ENCODE measurements around the gene RASSF4.

The RASSF4 gene

GRCh38 chr10:44985175-44985681, 25.6 kb downstream of the RASSF4 start (continued):
- TF ChIP-seq ZNF26 (tag by site-specific recombination; IDR thresholded peaks at IDR 0.05), result no peak
- TF ChIP-seq ZNF521 (tag by site-specific recombination; IDR thresholded peaks at IDR 0.05), result no peak
- no peak for TF ChIP-seq ZNF350 (tag by site-specific recombination; IDR thresholded peaks at IDR 0.05)
- TF ChIP-seq ZNF558 (tag by site-specific recombination; IDR thresholded peaks at IDR 0.05), result no peak
- TF ChIP-seq ZXDB (tag by site-specific recombination; IDR thresholded peaks at IDR 0.05), result no peak
- no peak for TF ChIP-seq ZNF23 (tag by site-specific recombination; IDR thresholded peaks at IDR 0.05; ENCODE audit: borderline replicate concordance)
- TF ChIP-seq, protein P1, sequence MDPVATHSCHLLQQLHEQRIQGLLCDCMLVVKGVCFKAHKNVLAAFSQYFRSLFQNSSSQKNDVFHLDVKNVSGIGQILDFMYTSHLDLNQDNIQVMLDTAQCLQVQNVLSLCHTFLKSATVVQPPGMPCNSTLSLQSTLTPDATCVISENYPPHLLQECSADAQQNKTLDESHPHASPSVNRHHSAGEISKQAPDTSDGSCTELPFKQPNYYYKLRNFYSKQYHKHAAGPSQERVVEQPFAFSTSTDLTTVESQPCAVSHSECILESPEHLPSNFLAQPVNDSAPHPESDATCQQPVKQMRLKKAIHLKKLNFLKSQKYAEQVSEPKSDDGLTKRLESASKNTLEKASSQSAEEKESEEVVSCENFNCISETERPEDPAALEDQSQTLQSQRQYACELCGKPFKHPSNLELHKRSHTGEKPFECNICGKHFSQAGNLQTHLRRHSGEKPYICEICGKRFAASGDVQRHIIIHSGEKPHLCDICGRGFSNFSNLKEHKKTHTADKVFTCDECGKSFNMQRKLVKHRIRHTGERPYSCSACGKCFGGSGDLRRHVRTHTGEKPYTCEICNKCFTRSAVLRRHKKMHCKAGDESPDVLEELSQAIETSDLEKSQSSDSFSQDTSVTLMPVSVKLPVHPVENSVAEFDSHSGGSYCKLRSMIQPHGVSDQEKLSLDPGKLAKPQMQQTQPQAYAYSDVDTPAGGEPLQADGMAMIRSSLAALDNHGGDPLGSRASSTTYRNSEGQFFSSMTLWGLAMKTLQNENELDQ (tag by site-specific recombination; IDR thresholded peaks at IDR 0.05; ENCODE audit: low read depth), result no peak
- no peak for TF ChIP-seq ZNF664 (tag by site-specific recombination; IDR thresholded peaks at IDR 0.05)
- TF ChIP-seq GLIS1 (tag by site-specific recombination; IDR thresholded peaks at IDR 0.05), result no peak

DNA sequence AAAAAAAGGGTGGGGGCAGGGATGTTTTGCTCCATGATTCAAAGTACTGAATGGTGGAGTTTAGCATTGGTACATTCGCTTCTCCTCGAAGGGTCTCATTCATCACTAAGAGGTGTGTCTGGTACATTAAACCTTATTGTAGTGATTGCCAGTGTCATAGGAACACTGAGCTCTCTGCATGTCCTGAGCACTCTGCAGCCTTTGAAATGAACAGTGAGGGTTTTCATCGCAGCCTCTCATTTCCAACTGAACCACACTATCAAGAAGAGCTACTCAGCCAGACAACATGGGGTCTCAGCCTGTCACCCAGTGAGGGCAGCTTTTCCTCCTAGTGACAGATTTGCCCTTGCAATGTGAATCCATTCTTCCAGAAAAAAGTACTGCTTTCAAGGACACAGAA, 26.6 kb downstream of the RASSF4 start:
- no peaks in the 10 kb centered on the region for H3K36me3 ChIP-seq (ENCODE audit: control insufficient read depth in 2 of 2, insufficient read depth in 1 of 2, low read length in 2 of 2)
- TF ChIP-seq ZSCAN30 (tag by site-specific recombination; IDR thresholded peaks at IDR 0.05), result no peak
- TF ChIP-seq ZNF529 (tag by site-specific recombination; IDR thresholded peaks at IDR 0.05; ENCODE audit: insufficient replicate concordance), result no peak
- no peak for TF ChIP-seq ZNF830 (tag by site-specific recombination; IDR thresholded peaks at IDR 0.05; ENCODE audit: low read depth)
- ChIA-PET POLR2A (interaction anchor here (0.8 to 1.2 kb wide), 2 partner anchors 10 to 13 kb away, joined by 3 read pairs; no protein-coding TSS in a partner anchor), CTCF (interaction anchor here (0.5 to 0.9 kb wide), 4 partner anchors 13 to 224 kb away, joined by 3 to 4 read pairs (median 3); no protein-coding TSS in a partner anchor)
- peaks cover 15% of the 10 kb centered on the region for H3K4me1 ChIP-seq (ENCODE audit: control insufficient read depth, insufficient read depth, low read length)
- no peak overlapping the region for H3K4me3 ChIP-seq (ENCODE audit: low read depth, low read length)
- H3K9me3 ChIP-seq (ENCODE audit: control insufficient read depth, insufficient read depth, low read depth, low read length), result no peaks in the 10 kb centered on the region
- H3K27ac ChIP-seq (ENCODE audit: extremely low read depth, low read depth, low read length), result no peak overlapping the region

DNA sequence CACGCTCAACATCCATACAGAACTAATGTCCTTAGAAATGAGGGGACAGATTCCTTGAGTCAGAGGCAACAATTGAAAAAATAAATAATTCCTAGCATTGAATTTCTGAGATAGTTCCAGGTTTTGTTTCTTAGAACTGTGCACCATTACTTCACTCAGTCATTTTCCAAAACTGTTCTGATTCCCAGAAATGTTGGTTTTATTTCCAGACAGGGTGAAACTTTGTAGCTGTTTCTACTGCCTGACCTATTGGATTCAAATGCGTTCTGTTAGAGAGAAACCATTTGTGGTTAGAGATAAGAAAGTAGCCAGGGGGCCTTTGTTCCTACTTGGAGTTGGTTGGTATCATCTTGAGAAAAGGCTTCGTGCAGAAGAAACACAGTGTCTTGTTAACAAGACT, 27.1 kb downstream of the RASSF4 start:
- Histone ChIP-seq H3K9me3 (ENCODE audit: control insufficient read depth, insufficient read depth, low read depth, low read length) (no peaks in the 10 kb centered on the region), H3K4me1 (ENCODE audit: control insufficient read depth, insufficient read depth, low read length) (peaks cover 15% of the 10 kb centered on the region), H3K27ac (ENCODE audit: extremely low read depth, low read depth, low read length) (no peak overlapping the region), H3K4me3 (ENCODE audit: low read depth, low read length) (no peak overlapping the region), H3K36me3 (ENCODE audit: control insufficient read depth in 2 of 2, insufficient read depth in 1 of 2, low read length in 2 of 2) (no peaks in the 10 kb centered on the region)
- ChIA-PET POLR2A (interaction anchor here (0.8 to 1.2 kb wide), 3 partner anchors 8 to 14 kb away, joined by 3 read pairs; partner anchors contain the start of gene DEPP1), CTCF (interaction anchor here (0.7 to 0.9 kb wide), 2 partner anchors 54 to 223 kb away, joined by 3 to 4 read pairs; no protein-coding TSS in a partner anchor)
- no peak for TF ChIP-seq ZNF341 (tag by site-specific recombination; IDR thresholded peaks at IDR 0.05; ENCODE audit: low read depth)
- no peak for TF ChIP-seq ZNF670 (tag by site-specific recombination; IDR thresholded peaks at IDR 0.05; ENCODE audit: low read depth)
- no peak for TF ChIP-seq ZNF555 (tag by site-specific recombination; conservative IDR thresholded peaks at IDR 0.05)
- TF ChIP-seq ZNF202 (tag by site-specific recombination; IDR thresholded peaks at IDR 0.05; ENCODE audit: borderline replicate concordance), result no peak
- TF ChIP-seq ZNF211 (tag by site-specific recombination; IDR thresholded peaks at IDR 0.05; ENCODE audit: low read depth), result no peak
